Bronchial epithelial cell (primary cell): ENCODE results near the gene SMYD3. TPM values are rescaled to one million over a fixed set of nuclear protein-coding genes. Genes with fewer than 3 reads are reported as not detected.

Experiments
- DNase-seq: peaks from one replicate; pipeline ENCODE4 v3.0.0-alpha.2; 2010; ENCODE audit warnings: low read depth
- FAIRE-seq: peaks from 2 replicates; lab custom pipeline; 2011; peaks lifted over from hg19 to GRCh38; lab: Jason Lieb, UNC
- H3K27me3 ChIP-seq: 2 replicates; pipeline ENCODE4 v1.5.1; 2011; ENCODE audit warnings: low read length; ENCODE audit not compliant: control insufficient read depth, insufficient read depth
- H3K36me3 ChIP-seq: 2 replicates; pipeline ENCODE4 v1.5.1; 2011; ENCODE audit warnings: low read length; ENCODE audit not compliant: control insufficient read depth, insufficient read depth
- H3K4me3 ChIP-seq: 2 replicates; pipeline ENCODE4 v1.5.1; 2011; ENCODE audit warnings: mild to moderate bottlenecking, low read depth, low read length, control low read depth
- total RNA-seq: library from RNA; depleted of rRNA; stranded (reverse); fragments of >200 nt; gene quantifications from 2 replicates; pipeline ENCODE4 v1.2.1, GENCODE V29; 2014
- TF ChIP-seq, protein P1 (sequence below): IDR thresholded peaks from 2 replicates; pipeline ENCODE4 v1.5.1; 2011; ENCODE audit warnings: mild to moderate bottlenecking, moderate library complexity, low read length, control low read depth, inconsistent platforms; ENCODE audit not compliant: insufficient read depth, severe bottlenecking

Gene SMYD3
- total RNA-seq, 1 donor from 2014 or later: 17.4 TPM

DNA sequence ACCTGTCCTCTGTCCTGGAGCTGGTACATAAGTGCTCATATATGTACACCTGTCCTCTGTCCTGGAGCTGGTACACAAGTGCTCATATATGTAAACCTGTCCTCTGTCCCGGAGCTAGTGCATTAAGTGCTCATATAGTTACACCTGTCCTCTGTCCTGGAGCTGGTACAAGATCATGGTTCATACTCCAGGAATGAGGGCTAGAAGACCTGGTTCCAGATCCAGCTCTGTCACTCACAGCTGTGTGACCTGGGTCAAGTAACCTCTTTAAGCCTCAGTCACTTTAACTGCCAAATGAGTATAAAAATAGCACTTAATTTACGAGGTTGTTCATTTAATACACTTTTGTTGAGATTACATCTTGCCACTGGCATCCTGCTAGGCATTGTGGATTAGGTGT, 28.0 kb downstream of the SMYD3 start:
- Histone ChIP-seq H3K36me3 (no peaks in the 10 kb centered on the region), H3K27me3 (no peaks in the 10 kb centered on the region), H3K4me3 (no peak overlapping the region)
- TF ChIP-seq, protein P1, sequence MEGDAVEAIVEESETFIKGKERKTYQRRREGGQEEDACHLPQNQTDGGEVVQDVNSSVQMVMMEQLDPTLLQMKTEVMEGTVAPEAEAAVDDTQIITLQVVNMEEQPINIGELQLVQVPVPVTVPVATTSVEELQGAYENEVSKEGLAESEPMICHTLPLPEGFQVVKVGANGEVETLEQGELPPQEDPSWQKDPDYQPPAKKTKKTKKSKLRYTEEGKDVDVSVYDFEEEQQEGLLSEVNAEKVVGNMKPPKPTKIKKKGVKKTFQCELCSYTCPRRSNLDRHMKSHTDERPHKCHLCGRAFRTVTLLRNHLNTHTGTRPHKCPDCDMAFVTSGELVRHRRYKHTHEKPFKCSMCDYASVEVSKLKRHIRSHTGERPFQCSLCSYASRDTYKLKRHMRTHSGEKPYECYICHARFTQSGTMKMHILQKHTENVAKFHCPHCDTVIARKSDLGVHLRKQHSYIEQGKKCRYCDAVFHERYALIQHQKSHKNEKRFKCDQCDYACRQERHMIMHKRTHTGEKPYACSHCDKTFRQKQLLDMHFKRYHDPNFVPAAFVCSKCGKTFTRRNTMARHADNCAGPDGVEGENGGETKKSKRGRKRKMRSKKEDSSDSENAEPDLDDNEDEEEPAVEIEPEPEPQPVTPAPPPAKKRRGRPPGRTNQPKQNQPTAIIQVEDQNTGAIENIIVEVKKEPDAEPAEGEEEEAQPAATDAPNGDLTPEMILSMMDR: no peak
- no peak for DNase-seq
- FAIRE-seq: no peak

DNA sequence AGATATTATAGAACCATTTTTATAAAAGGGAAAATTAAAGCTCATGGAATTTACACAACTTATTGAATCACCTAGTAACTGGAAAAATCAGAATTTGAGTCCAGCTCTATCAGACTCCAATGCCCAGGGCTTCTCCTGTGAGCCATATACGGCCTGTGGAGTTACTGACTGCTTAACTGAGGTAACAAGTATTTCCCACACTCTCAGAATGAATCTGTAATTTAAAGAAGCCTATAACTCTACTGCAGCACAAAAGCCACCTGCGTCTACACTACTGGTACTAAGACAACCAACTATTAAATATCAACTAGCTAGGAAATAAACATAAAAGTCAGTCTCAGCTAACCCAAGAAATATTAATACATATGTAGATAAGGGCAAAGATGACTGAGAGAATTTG, 29.4 kb downstream of the SMYD3 start:
- TF ChIP-seq, protein P1: no peak
- H3K4me3 ChIP-seq: no peak overlapping the region
- no peaks in the 10 kb centered on the region for H3K36me3 ChIP-seq
- DNase-seq (no peak), FAIRE-seq (no peak)
- H3K27me3 ChIP-seq: no peaks in the 10 kb centered on the region

DNA sequence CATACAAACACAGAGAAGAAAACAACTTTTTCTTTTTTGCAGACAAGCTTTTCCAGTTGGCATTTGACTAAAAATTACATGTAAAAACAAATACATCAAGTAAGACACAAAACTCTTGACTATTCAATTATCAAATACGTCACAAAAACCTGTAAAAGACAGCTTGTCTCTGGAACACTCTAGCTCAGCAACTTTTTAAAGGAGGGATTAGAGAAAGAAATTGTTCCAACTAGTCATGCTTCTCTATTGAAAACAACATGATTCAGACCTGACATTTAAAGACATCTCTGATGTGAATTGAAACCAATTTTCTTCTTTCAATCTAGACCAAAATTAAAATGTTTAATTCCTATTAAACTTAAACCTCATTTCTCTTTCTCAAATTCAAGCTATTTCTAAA, 30.3 kb downstream of the SMYD3 start:
- Histone ChIP-seq H3K27me3 (no peaks in the 10 kb centered on the region), H3K4me3 (no peak overlapping the region), H3K36me3 (no peaks in the 10 kb centered on the region)
- TF ChIP-seq, protein P1: no peak
- FAIRE-seq: no peak
- DNase-seq: peak; percentile 23

DNA sequence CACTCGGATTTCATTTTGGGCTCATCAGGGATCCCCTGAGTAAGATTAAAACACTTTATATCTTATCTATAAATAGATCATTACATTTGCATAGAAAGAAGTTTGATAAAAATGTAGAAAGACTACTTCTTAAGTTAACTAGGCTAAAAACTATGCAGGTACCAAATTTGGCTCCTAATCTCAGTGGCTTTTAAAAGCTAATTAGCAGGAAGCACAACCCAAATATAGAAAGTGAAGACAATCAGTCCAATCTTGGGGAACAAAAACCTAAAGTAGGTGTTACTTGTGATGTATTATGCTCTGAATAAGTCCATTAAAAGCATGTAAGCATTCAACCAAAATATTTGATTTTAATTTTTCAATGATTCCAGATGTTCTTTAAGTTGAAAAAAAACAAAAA, 35.4 kb downstream of the SMYD3 start:
- Histone ChIP-seq H3K36me3 (no peaks in the 10 kb centered on the region), H3K4me3 (no peak overlapping the region), H3K27me3 (no peaks in the 10 kb centered on the region)
- TF ChIP-seq, protein P1: no peak
- FAIRE-seq (no peak), DNase-seq (no peak)

DNA sequence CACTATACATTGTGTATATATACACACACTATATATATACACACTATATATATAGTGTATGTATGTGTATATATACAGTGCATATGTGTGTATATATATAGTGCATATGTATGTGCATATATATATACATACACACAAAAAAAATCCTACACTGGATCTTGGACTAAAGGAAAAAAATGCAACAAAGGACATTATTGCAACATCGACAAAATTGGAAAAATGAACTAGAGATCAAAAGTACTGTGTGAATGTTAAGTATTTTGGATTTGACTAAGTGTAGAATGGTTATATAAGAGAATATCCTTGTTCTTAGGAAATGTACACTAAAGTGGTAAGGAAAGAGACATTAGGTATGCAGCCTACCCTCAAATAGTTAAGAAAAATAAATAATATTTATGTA, 36.5 kb downstream of the SMYD3 start:
- no peak for DNase-seq
- no peak overlapping the region for H3K4me3 ChIP-seq
- no peak for FAIRE-seq
- H3K36me3 ChIP-seq: no peaks in the 10 kb centered on the region
- H3K27me3 ChIP-seq: no peaks in the 10 kb centered on the region
- TF ChIP-seq, protein P1: no peak

DNA sequence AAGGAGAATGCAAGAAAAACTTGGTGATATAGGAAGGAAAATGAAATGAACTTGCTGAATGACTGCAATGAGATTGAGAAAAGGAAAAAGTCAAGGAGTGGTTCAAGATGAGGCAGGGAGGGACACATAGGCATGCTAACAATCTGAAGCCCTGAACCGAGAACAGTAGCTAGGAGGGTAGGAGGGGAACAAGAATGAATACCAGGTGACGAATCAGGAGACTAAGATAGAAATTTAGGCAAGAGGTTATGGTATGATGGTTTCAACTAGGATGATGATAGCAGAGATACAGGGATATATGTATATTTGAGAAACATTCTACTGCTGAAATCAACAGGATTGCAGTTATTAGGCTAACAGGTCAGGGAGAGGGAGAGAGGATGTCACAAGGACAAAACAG, 44.1 kb downstream of the SMYD3 start:
- Histone ChIP-seq H3K27me3 (no peaks in the 10 kb centered on the region), H3K4me3 (no peak overlapping the region), H3K36me3 (no peaks in the 10 kb centered on the region)
- TF ChIP-seq, protein P1: no peak
- no peak for FAIRE-seq
- no peak for DNase-seq
